T-cell (primary cell): ENCODE measurements around the gene TMEM143. TPM values are rescaled to one million over a fixed set of nuclear protein-coding genes. Genes with fewer than 3 reads are reported as not detected.
"Not testable (repeated sequence)": the region's sequence is repeated elsewhere in the genome, so short reads cannot be mapped to it uniquely, and the experiment has no call there.

ENCODE experiments used
- ATAC-seq, 4 experiments: fragments of 200-7000 bp in 3 of 4; fragments of 150-1000 bp in 1 of 4; cut with Tn5 transposase; replicated peaks in 1 of 4; 1 replicate in 3 of 4; 2 replicates in 1 of 4; pipeline ENCODE4 v1.10.0; 2021; ENCODE audit warnings: moderate library complexity in 3 of 4, mild to moderate bottlenecking in 2 of 4, moderate number of reproducible peaks in 1 of 4
- CTCF ChIA-PET, 2 donors: fragments of 300-600 bp; sonication (Branson Sonifier 250); formaldehyde crosslinking; loops; one replicate each; lab custom pipeline; 2022; ENCODE audit warnings: antibody characterized with exemption in 2 of 2; lab: Charles Lee
- POLR2A ChIA-PET, 2 donors: fragments of 300-600 bp; sonication (Branson Sonifier 250); formaldehyde crosslinking; loops; one replicate each; lab custom pipeline; 2022; ENCODE audit warnings: antibody characterized with exemption in 2 of 2; lab: Charles Lee
- DNase-seq, 35 experiments: peaks; one replicate each; pipeline versions ENCODE4 v3.0.0 to v3.0.0-alpha.2; 2013 to 2023
- H3K27ac ChIP-seq: one replicate; pipeline ENCODE4 v1.5.1; 2013; ENCODE audit warnings: low read length
- H3K27me3 ChIP-seq, 2 experiments: replicated peaks in 1 of 2; 1 replicate in 1 of 2; 2 replicates in 1 of 2; pipeline versions ENCODE4 v1.6.1 to v1.7.0; 2013; ENCODE audit warnings: low read length in 1 of 2, mixed read lengths in 1 of 2; ENCODE audit not compliant: control insufficient read depth in 2 of 2, insufficient read depth in 2 of 2; ENCODE audit errors: extremely low read depth in 1 of 2
- H3K36me3 ChIP-seq, 2 donors: 1 replicate in 1 of 2; 2 replicates in 1 of 2; pipeline versions ENCODE4 v1.6.1 to v1.7.0; 2013; ENCODE audit warnings: low read length in 1 of 2; ENCODE audit not compliant: control insufficient read depth in 2 of 2, insufficient read depth in 1 of 2; ENCODE audit errors: extremely low read depth in 1 of 2
- H3K4me1 ChIP-seq, 2 experiments: 1 replicate in 1 of 2; 2 replicates in 1 of 2; pipeline versions ENCODE4 v1.6.1 to v1.7.0; 2013; ENCODE audit warnings: low read length in 2 of 2, mixed read lengths in 1 of 2; ENCODE audit not compliant: insufficient read depth in 2 of 2, control insufficient read depth in 1 of 2; ENCODE audit errors: extremely low read depth in 1 of 2
- H3K4me3 ChIP-seq, 2 donors: 1 replicate in 1 of 2; 2 replicates in 1 of 2; pipeline versions ENCODE4 v1.5.1 to v1.7.0; 2013; ENCODE audit warnings: mild to moderate bottlenecking in 2 of 2, low read length in 1 of 2, moderate library complexity in 1 of 2; ENCODE audit not compliant: control insufficient read depth in 1 of 2; ENCODE audit errors: extremely low read depth in 1 of 2
- H3K9me3 ChIP-seq: 2 replicates; pipeline ENCODE4 v1.7.0; 2013
- H3K27ac Mint-ChIP-seq, 2 donors: one replicate each; pipeline ENCODE4 v1.8.0; 2020 to 2021; ENCODE audit warnings: mild to moderate bottlenecking in 2 of 2, mixed read lengths in 2 of 2
- H3K27me3 Mint-ChIP-seq, 2 donors: one replicate each; pipeline ENCODE4 v1.8.0; 2021 to 2022; ENCODE audit warnings: mixed read lengths in 2 of 2
- H3K36me3 Mint-ChIP-seq: one replicate; pipeline ENCODE4 v1.8.0; 2021; ENCODE audit warnings: mixed read lengths
- H3K4me1 Mint-ChIP-seq, 3 donors: one replicate each; pipeline ENCODE4 v1.8.0; 2020 to 2022; ENCODE audit warnings: mixed read lengths in 3 of 3, mild to moderate bottlenecking in 1 of 3
- H3K4me3 Mint-ChIP-seq, 3 donors: one replicate each; pipeline ENCODE4 v1.8.0; 2020 to 2022; ENCODE audit warnings: mild to moderate bottlenecking in 3 of 3, mixed read lengths in 3 of 3, moderate library complexity in 3 of 3
- H3K9me3 Mint-ChIP-seq, 3 donors: one replicate each; pipeline ENCODE4 v1.8.0; 2020 to 2022; ENCODE audit warnings: mixed read lengths in 3 of 3
- WGBS: methylation state at CpG from one replicate; pipeline ENCODE4 v1.1.5; 2013; ENCODE audit warnings: missing lambda C conversion rate; ENCODE audit not compliant: insufficient coverage; 5-methylcytosine and 5-hydroxymethylcytosine counted together
- total RNA-seq, 35 experiments: library from RNA in 6 of 35; stranded (reverse) in 6 of 35; fragments of 120-200 nt in 1 of 35; gene quantifications; one replicate each; pipeline versions ENCODE4 v1.2.1 to v1.2.4 and lab custom pipeline; 2013 to 2026

TMEM143 gene
- total RNA-seq, 5 donors from 2014 or later (not counting 1 experiment from before 2014, with no cell fraction given), result 14.5 to 33.5 (median 29.0) TPM

DNA sequence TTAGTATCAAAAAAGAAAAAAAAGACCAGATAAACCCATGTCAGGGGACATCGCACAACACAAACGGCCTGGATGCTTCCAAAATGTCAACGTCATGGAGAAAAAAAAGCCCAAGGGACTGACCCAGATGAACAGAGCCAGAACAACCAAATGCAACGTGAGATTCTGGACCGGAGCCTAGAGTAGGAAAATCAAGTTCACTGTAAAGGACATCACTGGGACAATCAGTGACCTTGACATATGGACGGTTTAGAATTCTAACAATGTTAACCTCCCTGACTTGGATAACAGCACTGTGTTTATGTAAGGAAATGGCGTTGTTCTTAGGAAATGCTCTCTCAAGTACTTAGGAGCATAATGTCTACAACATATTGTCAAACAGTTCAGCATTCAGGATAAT, 53.5 kb downstream of the TMEM143 start:
- no peaks in the 10 kb centered on the region for H3K9me3 ChIP-seq
- ChIA-PET CTCF (interaction anchor here in 1 of 2 donors (0.6 kb wide), 1 partner anchor 54 kb away, joined by 4 read pairs; no protein-coding TSS in a partner anchor), POLR2A (no interaction called here)
- H3K4me1 ChIP-seq, result peaks cover 0 to 4% of the 10 kb centered on the region in 2 experiments
- no peaks in the 10 kb centered on the region for H3K9me3 Mint-ChIP-seq
- no peak for ATAC-seq
- no peak overlapping the region for H3K4me3 ChIP-seq
- no peak overlapping the region for H3K27ac ChIP-seq
- H3K4me1 Mint-ChIP-seq, result no peaks in the 10 kb centered on the region
- DNase-seq, result no peak
- no peaks in the 10 kb centered on the region for H3K27me3 Mint-ChIP-seq
- peaks cover 0 to 9% of the 10 kb centered on the region in 2 experiments for H3K27me3 ChIP-seq
- no peaks in the 10 kb centered on the region for H3K36me3 ChIP-seq
- no peak overlapping the region for H3K4me3 Mint-ChIP-seq
- no peak overlapping the region for H3K27ac Mint-ChIP-seq
- H3K36me3 Mint-ChIP-seq, result no peaks in the 10 kb centered on the region
- WGBS, result 92% methylated on average over 5 of the region's 7 CpGs

DNA sequence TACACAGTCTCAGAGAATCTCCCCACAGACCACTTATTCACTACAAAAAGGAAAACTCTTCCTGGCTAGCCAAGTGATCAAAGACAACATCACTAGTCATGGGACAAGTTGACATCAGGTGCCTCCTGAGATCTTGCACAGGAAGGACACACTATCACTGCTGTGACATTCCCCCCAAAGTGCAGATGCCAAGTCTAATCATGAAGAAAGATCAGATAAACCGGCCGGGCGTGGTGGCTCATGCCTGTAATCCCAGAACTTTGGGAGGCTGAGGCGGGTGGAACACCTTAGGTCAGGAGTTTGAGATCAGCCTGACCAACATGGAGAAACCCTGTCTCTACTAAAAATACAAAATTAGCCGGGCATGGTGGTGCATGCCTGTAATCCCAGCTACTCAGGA, 54.0 kb downstream of the TMEM143 start:
- H3K27me3 ChIP-seq, DNase-seq, H3K9me3 ChIP-seq, H3K9me3 Mint-ChIP-seq, CTCF ChIA-PET, H3K36me3 ChIP-seq, H3K4me3 Mint-ChIP-seq, H3K27ac ChIP-seq, H3K4me1 Mint-ChIP-seq, H3K36me3 Mint-ChIP-seq, H3K27me3 Mint-ChIP-seq, H3K4me1 ChIP-seq, POLR2A ChIA-PET, ATAC-seq, H3K4me3 ChIP-seq, H3K27ac Mint-ChIP-seq: not testable (repeated sequence)
- WGBS, result 100% methylated on average over 3 of the region's 5 CpGs

DNA sequence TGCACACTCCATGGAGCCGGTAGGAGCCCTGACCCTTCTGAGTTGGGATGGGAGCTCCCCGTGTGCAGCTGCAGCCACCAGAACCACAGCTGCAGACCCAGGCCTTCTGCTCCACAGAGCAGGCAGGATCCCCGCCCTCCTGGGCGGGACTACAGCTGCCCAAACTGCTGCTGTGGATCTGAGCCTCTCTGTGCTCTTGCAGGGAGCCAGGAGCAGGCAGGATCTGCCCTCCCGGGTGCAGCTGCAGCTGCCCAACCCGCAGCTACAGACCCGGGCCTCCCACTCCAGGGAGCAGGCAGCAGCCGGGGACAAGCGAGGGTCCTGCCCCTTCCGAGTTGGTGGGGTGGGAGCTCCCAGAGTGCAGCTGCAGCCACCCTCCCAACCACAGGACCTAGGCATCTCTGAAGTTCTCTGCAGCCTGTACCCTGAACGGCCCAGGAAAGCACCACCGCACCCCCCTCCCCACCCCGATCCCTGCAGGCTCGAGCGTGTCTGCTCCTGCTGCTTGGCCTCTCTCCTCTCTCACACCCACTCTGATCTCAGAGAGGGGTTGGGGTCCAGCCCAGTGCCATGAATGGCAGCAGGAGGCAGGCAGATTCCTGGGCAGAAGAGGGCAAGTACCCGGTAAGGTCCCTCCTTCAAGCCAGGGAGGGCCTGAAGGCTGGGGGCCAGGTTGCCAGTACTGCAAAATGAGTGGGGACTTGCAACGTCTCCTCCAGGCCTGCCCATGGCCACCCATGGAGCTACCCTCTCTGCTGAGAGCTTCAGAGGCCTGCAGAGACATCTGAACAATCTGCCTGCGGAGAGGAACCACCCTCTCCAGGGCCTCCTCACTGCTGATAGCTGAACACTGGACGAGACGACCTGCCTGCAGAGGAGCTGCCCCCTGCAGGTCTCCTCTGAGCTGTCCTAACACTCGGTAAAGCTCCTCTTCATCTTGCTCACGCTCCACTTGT, 54.8 kb downstream of the TMEM143 start:
- no peak overlapping the region for H3K4me3 ChIP-seq
- no peak for ATAC-seq
- H3K27me3 ChIP-seq, result peaks cover 0 to 9% of the 10 kb centered on the region in 2 experiments
- Mint-ChIP-seq H3K9me3 (no peaks in the 10 kb centered on the region), H3K27me3 (no peaks in the 10 kb centered on the region), H3K4me3 (no peak overlapping the region), H3K4me1 (no peaks in the 10 kb centered on the region), H3K36me3 (no peaks in the 10 kb centered on the region), H3K27ac (no peak overlapping the region)
- CTCF ChIA-PET, result interaction anchor here in 1 of 2 donors (0.7 kb wide), 1 partner anchor 49 kb away, joined by 3 read pairs; no protein-coding TSS in a partner anchor
- no peak overlapping the region for H3K27ac ChIP-seq
- POLR2A ChIA-PET, result no interaction called here
- 54% methylated on average over 16 of the region's 22 CpGs for WGBS
- H3K4me1 ChIP-seq, result peaks cover 0 to 4% of the 10 kb centered on the region in 2 experiments
- DNase-seq, result no peak
- no peaks in the 10 kb centered on the region for H3K9me3 ChIP-seq
- no peaks in the 10 kb centered on the region for H3K36me3 ChIP-seq

DNA sequence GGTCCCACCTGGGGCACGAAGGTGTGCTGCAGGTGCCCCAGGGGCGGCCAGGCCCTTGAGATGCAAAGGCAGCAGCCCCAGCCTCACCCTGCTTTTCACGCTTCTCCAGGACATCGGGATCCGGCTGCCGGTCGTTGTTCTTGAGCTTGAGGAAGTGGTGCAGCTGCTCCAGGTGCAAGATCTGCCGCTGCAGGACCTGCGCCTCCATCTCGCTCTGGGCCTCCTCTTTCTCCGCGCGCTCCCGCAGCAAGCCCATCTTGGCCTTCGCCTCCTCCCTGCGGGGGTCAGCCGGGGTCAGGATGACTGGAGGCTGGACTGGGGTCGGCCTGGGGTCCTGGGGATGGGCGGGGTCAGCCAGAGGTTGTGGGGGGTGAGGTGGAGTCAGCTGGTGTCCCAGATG, 59.9 kb downstream of the TMEM143 start:
- POLR2A ChIA-PET, result no interaction called here
- ATAC-seq (no peak), DNase-seq (no peak)
- no peak overlapping the region for H3K27ac ChIP-seq
- CTCF ChIA-PET, result no interaction called here
- H3K4me3 ChIP-seq, result no peak overlapping the region
- H3K27ac Mint-ChIP-seq, result no peak overlapping the region
- H3K4me1 ChIP-seq, result peaks cover 0 to 4% of the 10 kb centered on the region in 2 experiments
- no peaks in the 10 kb centered on the region for H3K36me3 Mint-ChIP-seq
- H3K27me3 Mint-ChIP-seq, result no peaks in the 10 kb centered on the region
- no peak overlapping the region for H3K4me3 Mint-ChIP-seq
- WGBS, result 87% methylated on average over 19 of the region's 19 CpGs
- H3K36me3 ChIP-seq, result no peaks in the 10 kb centered on the region
- peaks cover 0 to 11% of the 10 kb centered on the region in 2 experiments for H3K27me3 ChIP-seq
- no peaks in the 10 kb centered on the region for H3K4me1 Mint-ChIP-seq
- H3K9me3 Mint-ChIP-seq, result no peaks in the 10 kb centered on the region
- H3K9me3 ChIP-seq, result no peaks in the 10 kb centered on the region

DNA sequence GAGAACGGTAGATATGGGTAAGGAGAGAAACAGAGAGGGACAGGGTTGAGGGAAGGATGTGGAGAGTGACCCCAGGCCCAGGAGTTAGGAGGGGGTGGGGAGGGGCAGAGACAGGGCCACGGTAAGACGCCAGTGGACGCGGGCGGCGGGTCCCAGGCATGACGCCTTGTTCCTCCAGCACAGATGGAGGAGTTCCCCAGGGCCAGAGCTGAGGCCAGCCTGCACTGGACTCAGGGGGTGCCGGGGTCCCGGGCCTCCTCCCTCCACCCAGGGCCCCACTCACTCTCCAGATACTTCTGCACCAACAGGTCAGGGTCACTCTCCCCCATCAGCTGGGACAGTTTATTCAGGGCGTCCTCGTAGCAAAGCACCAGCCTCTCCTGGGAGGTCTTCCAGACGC, 60.4 kb downstream of the TMEM143 start:
- no peaks in the 10 kb centered on the region for H3K9me3 ChIP-seq
- ATAC-seq (no peak), DNase-seq (no peak)
- ChIA-PET CTCF (no interaction called here), POLR2A (no interaction called here)
- H3K36me3 Mint-ChIP-seq, result no peaks in the 10 kb centered on the region
- H3K27me3 ChIP-seq, result peaks cover 0 to 8% of the 10 kb centered on the region in 2 experiments
- no peak overlapping the region for H3K27ac ChIP-seq
- H3K4me3 Mint-ChIP-seq, result no peak overlapping the region
- H3K27me3 Mint-ChIP-seq, result no peaks in the 10 kb centered on the region
- no peak overlapping the region for H3K27ac Mint-ChIP-seq
- no peaks in the 10 kb centered on the region for H3K4me1 ChIP-seq
- no peak overlapping the region for H3K4me3 ChIP-seq
- H3K4me1 Mint-ChIP-seq, result no peaks in the 10 kb centered on the region
- H3K9me3 Mint-ChIP-seq, result no peaks in the 10 kb centered on the region
- WGBS, result 93% methylated on average over 10 of the region's 13 CpGs
- no peaks in the 10 kb centered on the region for H3K36me3 ChIP-seq

DNA sequence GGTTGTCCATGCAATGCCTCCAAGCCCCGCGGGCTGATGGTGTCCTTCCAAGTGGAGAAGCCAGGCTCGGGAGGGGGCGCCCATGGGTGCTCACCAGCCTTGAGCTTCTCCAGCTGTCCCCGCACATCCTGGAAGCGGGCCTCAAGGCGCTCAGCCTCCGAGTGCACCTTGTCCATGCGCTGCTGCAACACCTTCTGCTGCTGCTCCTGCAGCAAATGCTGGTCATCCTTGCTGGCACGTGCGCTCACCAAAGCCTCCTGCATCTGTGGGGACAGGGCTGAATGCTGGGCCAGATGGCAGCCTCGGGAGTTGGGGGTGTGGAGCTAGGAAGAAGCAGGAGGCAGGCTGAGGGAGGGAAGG, 61.2 kb downstream of the TMEM143 start:
- H3K9me3 Mint-ChIP-seq, result no peaks in the 10 kb centered on the region
- H3K4me1 Mint-ChIP-seq, result no peaks in the 10 kb centered on the region
- Histone ChIP-seq H3K9me3 (no peaks in the 10 kb centered on the region), H3K36me3 (no peaks in the 10 kb centered on the region), H3K27ac (no peak overlapping the region), H3K27me3 (peaks cover 0 to 8% of the 10 kb centered on the region in 2 experiments), H3K4me1 (no peaks in the 10 kb centered on the region), H3K4me3 (no peak overlapping the region)
- H3K4me3 Mint-ChIP-seq, result no peak overlapping the region
- no peaks in the 10 kb centered on the region for H3K27me3 Mint-ChIP-seq
- ATAC-seq (no peak), DNase-seq (no peak)
- CTCF ChIA-PET, result no interaction called here
- no peaks in the 10 kb centered on the region for H3K36me3 Mint-ChIP-seq
- POLR2A ChIA-PET, result no interaction called here
- no peak overlapping the region for H3K27ac Mint-ChIP-seq
- WGBS, result 87% methylated on average over 11 of the region's 12 CpGs
